Stimulated activated naive CD8-positive, alpha-beta T cell treated with anti-CD3 and anti-CD28 coated beads, Interleukin-15, Interleukin-2, amounts not matched to agents 100 U/mL and 50 U/mL, for 24 hours (primary cell): Measurements from ENCODE around the gene PRSS27.
"Not testable (repeated sequence)": the region's sequence is repeated elsewhere in the genome, so short reads cannot be mapped to it uniquely, and the experiment has no call there.

Experiments
- ATAC-seq: fragments of 150-1000 bp; cut with Tn5 transposase; one replicate; pipeline ENCODE4 v1.10.0; 2021
- DNase-seq: peaks from one replicate; pipeline ENCODE4 v3.0.0; 2021

The PRSS27 gene

DNA sequence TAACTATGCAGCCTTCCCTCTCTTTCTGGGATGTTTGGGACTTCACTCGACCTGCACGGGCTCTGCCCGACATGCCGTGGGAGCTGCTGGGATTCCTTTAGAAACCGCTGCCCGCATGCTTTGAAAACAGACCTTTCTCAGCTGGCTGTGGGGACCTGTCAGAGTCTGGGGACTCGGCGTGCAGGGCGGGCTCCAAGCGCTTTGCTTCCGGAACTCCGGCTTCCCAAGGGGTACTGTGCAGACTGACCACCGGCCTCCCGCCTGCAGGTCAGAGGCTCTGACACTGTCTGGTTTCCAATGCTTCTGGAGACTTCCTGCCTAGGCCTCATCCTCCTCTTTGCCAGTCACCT lies 11.8 kb downstream of the PRSS27 start:
- ATAC-seq (no peak), DNase-seq (no peak)

DNA sequence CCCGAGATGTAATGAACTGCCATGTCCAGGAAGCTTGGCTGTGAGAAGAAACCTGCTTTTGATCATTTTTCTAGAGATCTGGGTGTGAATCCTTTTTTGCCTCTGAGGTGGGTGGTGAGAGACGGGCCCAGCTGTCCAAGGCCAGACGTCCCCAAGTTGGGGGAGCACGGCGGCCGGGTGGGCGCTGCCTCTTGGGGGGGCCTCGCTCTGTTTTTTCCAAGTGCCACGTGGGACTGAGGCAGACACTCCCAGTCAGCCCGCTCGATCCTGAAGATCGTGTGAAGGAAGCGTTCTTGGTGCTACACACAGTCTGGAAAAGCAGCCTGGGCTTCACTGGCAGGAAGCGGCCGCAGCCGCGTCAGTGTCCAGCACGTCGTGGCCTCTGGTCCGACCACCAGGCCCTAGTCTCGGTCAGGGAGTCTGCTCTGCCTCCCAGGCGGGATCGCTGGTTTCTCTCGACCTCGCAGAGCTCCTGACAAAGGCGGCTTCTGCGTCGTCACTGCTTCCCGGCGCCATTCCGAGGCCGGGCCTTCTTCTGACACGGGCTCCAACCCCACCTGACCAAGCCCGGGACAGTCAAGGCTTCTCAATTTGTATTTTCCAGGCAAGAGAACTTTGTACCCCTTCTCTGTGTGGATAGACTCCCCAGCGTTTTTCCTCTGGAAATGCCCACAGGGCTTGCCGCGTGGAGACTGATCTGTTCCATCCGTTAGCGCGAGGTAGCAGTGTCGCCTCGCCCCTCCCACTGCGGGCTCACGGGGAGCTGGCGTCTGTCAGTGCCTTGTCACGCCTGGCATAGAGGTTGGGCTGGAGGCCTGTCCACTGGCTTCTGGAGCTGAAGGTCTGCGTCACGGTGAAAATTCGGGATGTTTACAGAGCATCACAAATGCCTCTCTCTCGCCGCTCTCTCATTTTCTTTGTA lies 12.4 kb downstream of the PRSS27 start:
- ATAC-seq (no peak), DNase-seq (no peak)

DNA sequence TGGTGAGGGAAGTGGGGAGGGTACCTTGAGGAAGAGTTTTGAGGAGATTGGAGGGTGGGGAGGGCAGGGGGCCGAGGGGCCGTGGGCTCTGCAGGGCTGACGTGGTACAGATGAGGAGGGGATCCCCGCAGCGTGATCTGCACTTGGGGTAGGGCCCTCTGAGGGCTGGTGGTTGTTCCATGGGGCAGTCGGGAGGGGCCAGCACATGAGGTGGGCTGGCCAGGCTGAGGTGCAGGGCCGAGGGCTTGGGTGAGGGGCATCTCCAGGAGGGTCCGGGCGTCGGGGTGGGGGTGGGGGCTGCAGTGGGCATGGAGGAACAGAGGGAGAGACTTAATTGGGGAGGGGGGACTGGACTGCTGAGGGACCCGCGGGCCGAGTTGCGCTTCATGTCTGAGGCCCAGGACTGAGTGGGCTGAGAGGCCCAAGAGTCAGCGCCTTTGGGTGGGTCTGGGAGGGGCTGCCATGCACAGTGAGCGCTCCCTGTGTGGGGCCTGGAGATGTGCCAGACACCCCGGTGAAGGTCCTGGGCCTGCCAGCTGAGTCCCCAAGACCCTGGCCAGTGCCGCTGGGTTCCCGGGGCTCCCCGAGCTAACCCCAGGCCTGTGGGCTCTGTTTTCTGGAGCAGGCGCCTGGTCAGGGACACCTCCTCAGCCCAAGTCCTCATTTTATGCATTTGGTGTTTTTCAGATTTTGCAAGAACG lies 13.3 kb downstream of the PRSS27 start:
- ATAC-seq (no peak), DNase-seq (no peak)

DNA sequence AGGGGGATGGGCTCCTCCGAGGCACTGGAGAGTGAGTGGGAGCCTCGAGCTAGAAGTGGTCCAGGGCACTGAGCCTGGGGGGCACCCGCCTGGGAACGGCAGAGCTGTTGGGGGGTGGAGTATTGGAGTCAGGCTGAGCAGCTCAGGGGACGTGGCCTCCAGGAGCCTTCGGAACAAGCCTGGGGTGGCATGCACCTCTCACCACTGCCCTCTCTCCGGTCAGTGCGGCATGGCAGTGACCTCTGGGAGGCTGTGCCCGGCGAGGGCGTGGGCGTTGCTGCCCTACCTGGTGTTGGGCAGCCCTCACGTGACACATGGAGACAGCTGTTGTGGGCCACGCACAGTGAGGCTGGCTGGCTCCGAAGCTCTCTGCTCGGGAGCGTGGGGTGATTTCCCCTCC lies 13.9 kb downstream of the PRSS27 start:
- DNase-seq = no peak
- ATAC-seq = no peak

DNA sequence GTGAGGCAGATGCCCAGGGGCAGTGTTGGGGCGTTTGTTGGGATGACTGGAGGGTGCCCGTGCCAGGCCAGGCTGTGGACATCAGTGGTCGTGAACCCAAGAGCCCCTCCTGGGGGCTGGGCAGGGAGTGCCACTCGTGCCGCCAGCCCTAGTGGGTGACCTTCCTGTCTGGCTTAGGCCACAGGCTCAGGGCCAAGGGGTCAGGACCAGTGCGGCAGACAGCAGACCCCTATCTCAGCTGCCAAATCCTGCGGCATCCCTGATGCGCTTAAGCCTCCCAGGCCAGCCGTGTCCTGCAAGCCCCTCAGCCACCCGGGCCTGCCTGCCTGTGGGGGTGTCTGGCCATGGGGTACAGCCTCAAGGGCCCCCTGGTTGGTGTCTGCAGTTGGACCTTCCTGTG lies 14.7 kb downstream of the PRSS27 start:
- ATAC-seq = no peak
- DNase-seq = no peak

DNA sequence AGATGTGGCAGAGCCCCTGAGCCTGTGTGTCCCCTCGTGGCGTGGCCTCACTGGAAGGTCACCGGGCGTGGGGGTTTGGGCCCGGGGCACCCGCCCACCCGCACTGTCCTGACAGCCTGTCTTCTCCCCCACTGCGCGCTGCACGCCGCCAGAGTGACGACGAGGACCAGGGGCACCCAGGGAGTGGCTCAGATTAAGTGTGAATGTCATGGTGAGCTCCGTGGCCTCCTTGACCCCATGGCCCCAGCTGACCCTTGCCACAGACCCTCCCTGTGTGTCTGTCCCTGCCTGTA lies 15.1 kb downstream of the PRSS27 start:
- no peak for DNase-seq
- ATAC-seq = no peak

DNA sequence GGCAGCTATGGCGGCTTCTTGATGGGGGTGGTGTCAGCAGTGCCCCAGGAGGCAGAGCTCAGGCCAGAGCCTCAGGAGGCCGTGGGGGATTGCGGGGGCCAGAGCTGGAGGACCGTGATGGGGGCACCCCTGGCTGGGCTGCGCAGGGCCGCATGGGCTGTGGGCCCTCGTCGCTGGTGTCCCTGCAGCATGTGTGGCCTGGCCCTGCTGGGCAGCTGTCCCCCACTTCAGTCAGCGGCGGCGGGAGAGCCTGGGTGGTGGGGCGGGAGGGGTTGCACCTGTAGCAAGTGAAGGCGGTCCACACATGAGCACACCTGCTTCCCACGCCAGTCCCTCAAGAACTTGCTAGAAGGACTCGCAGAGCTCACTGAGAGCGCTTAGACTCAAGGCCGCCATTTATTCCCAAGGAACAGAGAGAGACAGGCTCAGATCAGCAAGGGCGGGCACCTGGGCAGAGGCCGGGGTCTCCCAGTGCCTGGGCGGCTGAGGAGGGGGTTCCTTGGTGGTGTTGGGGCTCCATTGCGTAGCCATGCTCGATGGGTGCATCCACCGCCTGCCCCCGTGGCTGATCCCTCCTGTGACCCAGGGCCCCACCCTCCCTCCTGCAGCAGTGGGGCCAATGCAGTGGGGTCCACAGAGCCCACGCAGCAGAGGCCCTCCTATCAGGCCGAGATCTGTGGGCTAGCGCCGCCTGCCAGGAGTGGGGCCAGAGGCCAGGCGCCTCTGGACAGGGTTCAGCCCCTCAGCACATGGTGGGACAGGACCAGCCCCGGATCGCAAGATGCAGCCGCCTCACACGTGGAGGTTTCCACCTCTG lies 15.7 kb downstream of the PRSS27 start:
- DNase-seq = no peak
- ATAC-seq = no peak

DNA sequence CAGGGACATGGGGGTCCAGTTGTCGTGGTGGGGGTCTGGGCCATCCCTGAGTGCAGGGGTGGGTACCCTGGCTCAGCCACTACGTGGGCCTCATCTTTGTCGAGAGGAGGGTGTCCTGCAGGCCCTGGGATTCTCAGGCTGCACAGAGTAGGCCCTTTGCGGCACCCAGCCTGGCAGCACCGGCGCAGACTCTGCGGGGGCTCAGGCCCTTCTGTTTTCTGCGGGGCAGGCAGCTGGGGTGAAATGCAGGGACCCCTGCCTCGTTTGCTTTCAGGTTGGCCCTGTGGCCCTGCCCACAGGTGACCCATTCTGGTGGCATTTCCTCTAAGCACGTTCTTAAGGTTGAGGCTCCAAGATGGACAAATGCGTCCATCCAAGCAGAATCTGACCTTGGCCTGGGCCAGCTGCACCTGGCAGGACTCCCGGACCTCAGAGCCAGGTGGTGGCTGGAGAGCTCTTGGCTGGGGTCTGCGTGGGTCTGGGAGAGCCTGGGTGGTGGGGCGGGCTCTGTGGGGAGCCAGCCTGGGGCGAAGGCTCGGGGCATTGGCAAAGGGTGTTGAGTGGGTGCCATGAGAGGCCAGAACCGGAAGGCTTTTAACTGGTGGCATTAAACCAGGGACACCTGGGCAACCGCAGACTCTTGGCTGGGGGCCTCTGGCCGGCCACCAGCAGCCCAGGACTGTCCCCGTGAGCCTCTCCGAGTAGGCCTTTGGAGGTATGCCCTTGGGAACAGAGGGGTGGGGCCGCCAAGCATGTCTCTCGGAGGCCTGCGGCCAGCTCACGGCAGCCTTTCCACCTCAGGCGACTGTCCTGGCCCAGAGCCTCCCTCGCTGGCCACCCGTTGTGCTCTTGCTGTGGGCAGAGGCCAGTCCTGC lies 16.9 kb downstream of the PRSS27 start:
- DNase-seq (no peak), ATAC-seq (no peak)

DNA sequence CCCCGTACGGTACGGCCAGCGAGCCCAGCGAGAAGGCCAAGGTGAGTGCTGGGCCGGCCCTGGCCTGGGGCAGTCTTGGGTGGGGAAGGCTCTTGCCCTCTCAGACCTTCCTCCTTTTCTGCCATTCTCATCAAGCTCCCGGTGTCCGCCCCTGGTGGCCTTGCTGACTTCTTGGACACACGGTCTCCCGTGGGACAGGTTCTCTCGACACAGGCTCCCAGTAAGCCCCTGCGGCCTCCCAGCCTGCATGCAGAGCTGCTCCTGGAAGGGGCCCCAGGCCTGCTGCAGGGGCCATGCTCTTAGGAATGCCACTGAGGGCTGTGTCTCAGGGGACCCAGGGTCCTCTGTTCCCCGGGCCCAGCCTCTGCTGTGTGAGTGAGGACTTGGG lies 17.6 kb downstream of the PRSS27 start:
- no peak for ATAC-seq

DNA sequence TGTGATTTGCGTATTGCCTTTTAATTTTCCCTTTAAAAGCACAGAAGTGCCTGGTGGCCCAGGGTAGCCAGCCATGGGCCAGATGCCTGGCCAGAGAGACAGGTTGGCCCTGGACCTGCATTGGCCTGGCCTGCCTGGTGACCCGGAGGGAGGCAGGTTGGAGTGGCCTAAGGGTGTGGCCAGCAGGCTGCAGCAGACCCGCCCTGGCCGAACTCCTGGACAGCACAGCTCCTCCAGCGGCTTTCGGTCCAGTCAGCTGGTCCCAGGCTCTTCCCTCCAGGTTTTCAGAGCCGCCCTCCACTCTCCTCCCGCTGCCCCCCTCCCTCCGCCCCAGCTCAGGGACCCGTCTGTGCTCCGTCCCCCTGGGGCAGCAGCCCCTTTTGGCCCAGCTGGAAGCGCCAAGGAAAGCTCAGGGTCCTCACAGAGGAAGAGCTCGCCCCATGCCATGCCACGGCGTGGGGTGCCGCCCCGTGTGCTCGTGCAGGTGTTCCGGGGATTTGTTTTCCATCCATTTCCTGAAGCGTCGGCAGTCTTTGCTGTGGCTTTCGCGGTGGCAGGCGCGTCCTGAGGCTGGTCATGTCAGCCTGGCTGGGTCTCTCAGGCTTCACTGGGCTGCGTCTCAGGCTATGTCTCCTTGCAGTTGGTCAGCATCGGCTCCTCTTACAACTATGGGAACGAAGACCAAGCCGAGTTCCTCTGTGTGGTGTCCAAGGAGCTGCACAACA lies 18.1 kb downstream of the PRSS27 start:
- ATAC-seq = no peak
- DNase-seq = no peak

More for the DNA sequence above, 17.6 kb downstream of the PRSS27 start:
- no peak for DNase-seq

DNA sequence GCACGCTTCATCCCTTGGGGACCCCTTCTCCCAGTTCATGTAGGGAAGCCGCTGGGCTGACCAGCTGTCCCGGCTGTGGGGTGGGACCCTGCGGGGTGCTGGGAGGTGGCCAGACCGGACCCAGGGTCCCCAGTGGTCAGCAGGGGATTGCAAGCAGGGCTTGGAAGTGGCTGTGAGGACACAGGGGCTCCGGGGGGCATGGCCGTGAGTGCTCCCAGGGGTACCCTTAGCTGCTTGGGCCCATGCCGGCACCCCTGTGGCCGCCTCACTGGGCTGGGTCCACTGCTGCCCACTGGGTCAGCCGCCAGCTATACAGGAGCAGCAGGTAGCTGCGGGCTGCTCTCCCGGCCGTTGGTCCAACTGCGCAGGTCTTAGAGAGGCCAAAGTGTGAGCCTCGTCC lies 18.8 kb downstream of the PRSS27 start:
- no peak for ATAC-seq
- no peak for DNase-seq

DNA sequence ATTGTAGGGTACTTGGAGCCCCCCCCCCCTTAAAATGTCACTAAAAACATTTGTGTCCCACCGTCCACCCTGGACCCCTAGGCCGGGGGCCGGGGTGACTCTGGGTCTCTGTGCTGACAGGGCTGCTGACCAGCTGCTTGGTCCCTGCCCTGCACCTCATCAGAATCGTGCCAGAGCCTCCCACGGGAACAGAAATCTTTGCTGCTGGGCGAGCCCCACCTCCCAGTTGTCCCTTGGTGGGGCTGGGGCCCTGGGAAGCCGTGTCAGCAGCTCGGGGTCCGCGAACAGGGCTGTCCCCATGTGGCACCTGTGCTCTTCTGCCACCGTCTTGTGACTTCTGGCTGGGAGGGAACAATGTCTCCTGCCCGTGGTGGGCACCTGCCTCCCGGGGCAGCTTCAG lies 19.2 kb downstream of the PRSS27 start:
- ATAC-seq = no peak
- no peak for DNase-seq

DNA sequence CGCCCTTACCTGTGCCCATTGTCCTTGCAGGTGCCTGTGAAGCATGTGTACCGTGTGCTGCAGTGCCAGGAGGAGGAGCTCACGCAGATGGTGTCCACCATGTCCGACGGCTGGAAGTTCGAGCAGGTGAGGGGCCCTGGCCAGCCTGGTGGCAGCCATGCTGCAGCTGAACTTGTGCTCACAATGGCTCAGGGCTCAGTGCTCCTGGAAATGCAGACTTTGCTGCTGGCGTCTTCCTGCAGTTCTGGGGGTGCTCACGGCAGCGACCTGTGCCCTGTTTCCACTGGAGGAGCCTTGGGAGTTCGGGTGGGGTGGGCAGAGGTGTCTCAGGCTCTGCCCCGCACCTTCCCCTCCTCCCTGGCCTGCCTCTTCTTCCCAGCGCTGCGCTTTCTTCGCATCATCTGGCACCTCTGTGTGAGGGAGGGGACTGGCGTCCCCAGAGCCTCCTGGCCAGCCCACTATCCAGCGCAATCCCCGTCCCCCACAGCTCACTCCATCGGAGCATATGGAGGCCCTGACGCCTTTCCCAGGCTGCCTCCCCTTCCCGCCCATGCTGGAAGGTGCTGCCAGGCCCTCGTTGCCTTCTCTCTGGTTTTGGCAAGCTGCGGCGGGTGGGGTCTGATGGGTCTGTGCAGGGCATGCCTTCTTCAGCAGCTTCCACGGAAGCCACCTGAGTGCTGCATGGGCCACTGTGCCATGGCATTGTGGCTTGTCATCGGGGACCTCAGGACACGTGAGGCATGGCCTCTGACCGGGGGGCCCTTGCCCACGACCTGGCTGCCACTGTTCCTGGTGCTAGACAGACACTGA lies 20.0 kb downstream of the PRSS27 start:
- ATAC-seq (no peak), DNase-seq (no peak)

DNA sequence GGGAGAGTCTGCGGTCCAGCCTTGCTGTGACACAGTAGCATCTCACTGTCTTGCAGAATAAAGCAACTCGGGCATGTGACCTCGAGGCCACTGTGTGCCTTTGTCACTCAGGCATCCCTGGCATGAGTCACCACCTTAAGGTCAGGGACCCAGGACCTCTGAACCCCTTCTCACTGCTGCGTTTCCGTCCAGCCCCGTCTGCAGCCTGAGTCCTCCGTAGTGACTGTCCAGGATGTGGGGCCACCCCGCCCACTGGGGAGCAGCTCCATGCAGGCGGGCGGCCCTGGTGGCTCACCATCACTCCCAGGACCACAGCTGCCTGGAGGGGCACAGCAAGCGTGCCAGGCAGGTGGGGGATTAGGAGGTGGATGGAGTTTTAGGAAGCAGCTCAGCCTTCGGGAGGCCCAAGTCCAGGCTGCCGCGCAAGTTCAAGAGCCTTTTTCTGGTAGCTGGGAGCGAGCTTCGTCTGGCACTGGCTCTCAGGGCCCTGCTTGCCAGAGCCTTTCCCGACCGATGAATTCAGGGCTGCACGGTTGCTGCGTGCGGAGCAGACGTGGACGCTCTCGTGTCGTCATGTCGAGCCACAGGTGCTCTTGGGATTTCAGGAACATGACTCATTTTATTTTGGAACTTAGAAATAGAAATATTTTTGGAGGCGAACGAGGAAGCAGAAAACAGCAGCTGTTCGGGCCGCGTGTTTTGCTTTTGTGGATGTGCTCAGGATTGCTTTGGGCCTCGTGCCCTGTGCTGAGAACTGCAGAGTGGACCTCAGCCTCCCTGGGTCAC lies 20.9 kb downstream of the PRSS27 start:
- no peak for ATAC-seq

DNA sequence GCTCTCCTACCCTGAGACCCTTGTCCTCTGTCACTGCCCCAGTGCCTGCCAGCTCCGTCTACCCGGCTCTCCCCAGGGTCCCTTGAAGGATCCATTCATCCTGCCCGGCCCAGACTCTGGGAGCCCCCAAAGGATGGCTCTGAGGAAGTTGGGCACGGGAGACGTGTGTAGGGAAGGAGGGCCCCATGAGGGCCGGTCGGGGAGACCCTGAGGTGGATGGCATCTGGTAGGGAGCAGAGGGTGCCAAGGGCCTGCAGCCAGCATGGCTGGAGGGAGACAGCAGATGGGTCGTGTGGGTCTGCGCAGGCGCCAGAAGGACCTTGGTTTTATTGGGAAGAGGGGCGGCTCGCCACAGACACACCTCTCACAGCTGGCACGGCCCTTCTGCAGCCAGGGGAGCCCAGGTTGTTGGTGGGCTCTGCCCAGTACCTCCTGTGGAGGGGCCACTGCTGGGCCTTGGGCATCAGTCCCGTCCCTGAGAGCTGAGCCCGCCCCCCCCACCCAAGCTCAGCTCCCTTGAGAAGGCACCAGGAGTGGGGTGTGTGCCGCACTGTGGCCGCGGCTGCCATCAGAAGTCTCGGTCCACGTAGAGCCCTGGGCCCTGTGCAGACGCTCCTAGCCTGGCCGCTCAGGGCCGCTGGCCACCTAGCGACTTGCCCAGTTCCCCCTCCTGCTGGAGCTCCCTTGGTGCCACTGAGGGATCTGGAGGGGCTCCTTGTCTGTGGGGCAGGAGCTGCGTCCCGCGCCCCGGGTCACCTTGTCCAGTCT lies 21.7 kb downstream of the PRSS27 start:
- DNase-seq (no peak), ATAC-seq (no peak)

More for the DNA sequence above, 20.9 kb downstream of the PRSS27 start:
- no peak for DNase-seq

DNA sequence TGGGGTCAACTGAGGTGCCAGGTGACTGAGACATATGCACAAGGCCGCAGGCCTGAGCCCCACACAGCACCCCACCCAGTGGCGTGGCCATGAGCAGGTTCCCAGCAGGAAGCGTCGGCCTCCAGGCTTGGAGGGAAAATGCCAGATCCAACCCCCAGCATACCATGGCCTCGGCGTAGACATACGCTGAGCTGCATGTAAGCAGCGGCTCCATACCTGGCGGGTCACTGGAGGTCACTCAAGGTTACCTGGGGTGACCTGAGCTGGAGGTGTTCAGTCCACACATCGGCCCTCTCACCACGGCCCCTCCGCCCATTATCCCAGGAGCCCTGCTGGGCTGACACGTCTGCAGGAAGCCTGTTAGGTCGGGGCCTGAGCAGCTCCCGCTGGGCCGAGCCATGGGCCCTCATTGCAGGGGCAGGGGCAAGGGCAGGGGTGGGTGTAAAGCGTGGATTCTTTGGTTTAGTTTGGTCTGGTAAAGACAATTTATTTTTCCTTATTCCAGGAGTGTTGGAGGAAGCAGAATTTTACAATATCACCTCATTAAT lies 22.5 kb downstream of the PRSS27 start:
- DNase-seq = no peak
- no peak for ATAC-seq

DNA sequence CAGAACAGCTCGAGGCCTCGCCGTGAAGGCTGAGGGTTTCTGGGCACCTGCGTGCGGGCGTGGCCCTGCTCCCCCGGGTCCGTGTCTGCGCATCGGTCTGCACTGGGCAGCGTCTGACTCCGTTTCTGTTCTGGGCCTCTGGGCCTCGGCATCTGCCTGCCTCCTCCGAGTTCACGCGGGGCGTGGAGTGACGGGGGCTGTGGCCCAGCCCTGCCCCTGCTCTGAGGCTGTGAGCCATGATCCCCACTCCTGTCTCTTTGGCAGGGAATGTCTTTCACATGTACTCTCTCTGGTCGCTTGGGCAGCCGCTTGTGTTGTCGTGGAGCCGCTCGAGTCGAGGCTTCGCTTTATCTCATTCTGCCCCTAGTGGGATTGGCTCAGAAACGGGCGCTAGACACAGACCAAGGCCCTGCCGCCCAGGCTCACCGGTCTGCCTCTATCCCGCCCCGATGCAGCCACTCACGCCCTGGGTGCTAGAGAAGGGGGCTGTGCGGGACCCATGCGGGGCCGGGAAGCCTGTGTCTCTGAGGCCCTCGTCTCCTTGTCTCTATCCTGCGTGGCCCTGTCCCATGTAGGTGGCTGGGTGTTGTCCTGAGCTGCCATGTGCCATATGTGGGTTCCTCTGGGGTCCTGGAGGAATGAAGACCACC lies 23.3 kb downstream of the PRSS27 start:
- not testable (repeated sequence) for DNase-seq, ATAC-seq
